ENCODE data around the gene POMGNT1.
A peak's percentile ranks its signal among the peaks of the same experiment; 100 is the strongest.

Gene POMGNT1

DNA sequence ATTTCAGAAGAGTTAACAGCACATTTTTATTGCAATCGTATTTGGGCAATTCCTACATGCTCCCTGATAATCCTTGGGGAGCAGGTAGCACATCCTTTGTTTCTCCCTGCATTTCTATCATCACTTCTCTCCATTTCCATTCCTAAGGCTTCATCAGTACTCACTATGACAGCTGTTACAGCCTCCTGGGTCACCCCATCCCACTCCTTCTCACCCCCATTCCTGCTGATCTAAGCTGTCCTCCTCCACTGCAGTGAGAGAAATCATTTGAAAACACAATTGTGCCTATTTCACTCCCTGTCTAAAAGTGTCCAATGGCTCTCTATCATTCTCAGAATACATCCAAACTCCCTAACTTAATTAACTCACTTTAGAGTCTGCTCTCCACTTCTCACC lies 40.3 kb downstream of the POMGNT1 start:
- no peak for DNase-seq (ENCODE audit: low spot score)

DNA sequence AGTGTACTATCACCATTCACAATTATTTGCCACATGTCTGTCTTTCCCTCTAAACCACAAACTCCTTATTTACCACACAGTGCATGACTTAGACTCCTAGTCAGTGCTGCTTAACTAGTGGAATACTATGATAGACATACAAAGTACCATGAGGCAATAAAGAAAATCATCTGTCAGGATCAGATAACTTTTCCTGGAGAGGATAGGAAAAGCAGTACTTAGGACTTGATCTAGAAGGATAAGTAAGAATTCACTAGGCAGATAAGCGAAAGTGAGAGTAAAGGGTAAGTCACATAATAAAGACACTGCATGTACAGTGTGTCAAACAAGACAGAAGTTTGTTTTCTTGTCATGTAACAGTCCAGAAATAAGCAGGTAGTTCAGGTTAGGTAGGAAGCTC lies 44.5 kb downstream of the POMGNT1 start:
- DNase-seq (ENCODE audit: low spot score): no peak

DNA sequence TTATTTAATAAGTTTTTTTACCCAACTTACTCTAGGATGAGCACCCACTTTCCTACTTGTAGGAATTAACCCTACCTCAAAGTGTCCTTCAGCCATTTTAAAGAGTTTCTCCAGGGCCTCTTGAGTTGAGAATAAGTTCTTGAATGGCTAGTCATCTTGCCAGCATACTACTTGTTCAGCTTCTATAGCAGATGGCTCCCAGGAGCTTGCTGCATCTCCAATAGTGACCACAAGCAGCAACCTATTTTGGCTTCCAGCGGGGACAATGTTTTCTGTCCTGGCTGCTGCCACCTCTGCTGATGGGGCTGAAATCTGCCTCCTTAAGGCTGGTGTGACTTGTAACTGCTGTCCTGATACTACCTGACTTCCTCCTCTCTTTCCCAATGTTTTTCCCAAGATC lies 45.0 kb downstream of the POMGNT1 start:
- no peak for DNase-seq (ENCODE audit: low spot score)

DNA sequence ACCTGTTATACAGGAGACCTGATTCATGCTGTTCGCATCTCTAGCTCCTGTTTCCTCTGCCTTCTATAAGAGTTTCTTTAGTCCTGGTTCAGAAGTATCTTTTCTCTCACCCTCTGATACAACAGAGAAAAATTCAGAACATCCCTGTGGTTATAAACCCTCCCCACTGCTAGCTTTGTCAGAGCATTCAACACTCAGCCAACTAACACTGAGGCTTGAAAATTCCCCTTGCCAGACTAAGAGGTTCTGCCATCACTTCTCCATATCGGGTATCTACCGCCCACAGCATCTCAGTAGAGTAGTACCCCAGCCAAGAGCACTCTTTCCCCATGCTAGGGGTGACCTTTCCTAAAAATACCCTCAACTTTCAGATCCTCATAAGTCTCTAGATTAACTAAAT lies 46.2 kb downstream of the POMGNT1 start:
- no peak for DNase-seq (ENCODE audit: low spot score)

DNA sequence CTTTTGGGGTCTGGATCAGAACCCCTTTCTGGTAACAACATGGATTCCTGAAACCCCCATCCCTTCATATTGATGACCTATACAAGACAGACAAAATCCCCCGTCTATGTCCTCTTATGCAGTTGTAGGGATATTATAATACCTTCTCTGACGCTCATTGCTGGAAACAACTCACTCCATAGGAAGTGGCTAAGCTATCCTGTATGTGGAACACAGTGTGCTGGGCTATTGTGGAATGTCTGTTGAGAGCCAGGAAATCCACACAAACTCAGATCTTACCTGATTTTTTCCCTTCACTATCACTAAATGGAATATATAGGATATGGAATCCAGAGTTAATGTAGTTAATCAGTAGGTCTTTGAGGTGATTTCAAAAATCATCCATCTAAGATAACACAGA lies 48.1 kb downstream of the POMGNT1 start:
- DNase-seq (ENCODE audit: low spot score): no peak

DNA sequence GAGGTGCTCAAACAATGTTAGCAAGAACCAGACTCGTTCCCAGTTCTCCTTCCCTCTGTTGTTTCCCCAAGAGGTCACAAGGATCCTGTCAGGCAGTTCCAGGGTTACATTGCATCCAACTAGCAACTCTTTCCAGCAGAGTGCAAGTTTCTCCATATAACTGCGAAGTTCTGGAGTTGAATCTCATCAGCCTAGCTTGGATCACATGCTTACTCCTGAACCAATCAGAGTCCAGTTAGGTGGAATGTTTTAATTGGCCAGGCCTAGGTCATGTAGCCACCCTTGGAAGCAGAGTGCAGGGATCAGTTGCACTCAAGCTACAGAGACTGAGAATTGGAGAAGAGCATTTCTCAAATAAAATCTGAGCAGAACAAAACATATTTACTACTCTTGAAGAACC lies 49.9 kb downstream of the POMGNT1 start:
- DNase-seq (ENCODE audit: low spot score): peak; percentile 33

Data from iPS-NIHi11 (cell line).